Mucosa of gallbladder (tissue), 1 donor: ENCODE measurements around the gene NPLOC4. TPM values are rescaled to one million over a fixed set of nuclear protein-coding genes. Genes with fewer than 3 reads are reported as not detected.

Experiments
- DNase-seq: peaks from one replicate; pipeline ENCODE4 v3.0.0-alpha.2; 2020; ENCODE audit warnings: low spot score
- total RNA-seq: library from RNA; stranded (reverse); gene quantifications from one replicate; pipeline ENCODE4 v1.2.1, GENCODE V29; 2021
- donor health status: DM: no; HTN: no; CAD: no.

Gene NPLOC4
- total RNA-seq, 1 donor from 2014 or later = 79.4 TPM

DNA sequence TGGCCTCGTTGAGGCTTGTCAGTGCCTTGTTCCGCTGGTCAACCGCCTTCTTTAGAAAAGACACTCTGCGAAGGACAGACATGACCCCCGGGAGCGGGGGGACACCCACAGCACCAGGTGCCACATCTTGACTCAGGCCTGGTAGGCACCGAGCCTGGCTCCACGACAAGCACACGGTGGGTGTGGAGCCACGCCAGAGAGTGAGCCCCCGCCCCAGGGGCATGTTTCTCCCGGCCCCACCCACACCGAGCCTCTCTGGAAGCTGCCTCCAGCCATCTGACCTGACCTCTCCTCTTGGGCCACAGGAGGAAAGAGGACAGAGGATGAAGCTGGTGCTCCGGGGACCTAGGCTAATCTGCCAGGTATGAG lies 89.3 kb downstream of the NPLOC4 start:
- DNase-seq = no peak

DNA sequence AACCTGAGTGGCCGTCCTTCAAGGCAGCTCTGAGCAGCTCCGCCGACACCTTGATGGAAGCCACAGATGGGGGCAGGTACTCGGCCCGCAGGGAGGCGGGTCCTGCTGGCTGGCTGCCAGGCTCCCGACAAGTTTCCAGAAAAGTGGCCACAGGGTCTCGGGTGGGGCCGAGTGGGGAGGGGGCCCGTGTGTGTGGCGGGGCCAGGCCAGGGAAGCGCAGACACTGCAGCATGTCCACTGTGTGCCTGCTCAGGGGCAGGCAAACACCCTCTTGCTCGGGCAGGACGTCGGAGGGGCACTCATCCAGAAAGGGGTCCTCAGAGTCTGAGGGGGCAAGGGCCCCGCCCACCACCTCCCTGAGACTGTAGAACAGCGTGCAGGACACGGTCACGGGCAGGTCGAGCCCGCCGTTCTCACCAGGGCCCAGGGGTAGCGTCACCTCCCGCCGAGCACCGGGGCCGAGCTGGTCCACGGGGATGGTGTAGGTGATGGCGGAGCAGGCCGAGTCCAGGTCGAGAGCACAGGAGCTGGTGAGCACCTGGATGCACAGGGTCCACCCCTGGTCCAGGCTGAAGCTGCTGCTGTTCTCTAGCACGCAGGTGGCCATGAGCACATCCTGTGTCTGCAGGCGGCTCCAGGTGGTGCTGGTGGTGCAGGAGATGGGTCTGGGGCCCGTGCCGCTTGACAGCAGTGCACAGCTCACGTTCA lies 89.9 kb downstream of the NPLOC4 start:
- DNase-seq = no peak

DNA sequence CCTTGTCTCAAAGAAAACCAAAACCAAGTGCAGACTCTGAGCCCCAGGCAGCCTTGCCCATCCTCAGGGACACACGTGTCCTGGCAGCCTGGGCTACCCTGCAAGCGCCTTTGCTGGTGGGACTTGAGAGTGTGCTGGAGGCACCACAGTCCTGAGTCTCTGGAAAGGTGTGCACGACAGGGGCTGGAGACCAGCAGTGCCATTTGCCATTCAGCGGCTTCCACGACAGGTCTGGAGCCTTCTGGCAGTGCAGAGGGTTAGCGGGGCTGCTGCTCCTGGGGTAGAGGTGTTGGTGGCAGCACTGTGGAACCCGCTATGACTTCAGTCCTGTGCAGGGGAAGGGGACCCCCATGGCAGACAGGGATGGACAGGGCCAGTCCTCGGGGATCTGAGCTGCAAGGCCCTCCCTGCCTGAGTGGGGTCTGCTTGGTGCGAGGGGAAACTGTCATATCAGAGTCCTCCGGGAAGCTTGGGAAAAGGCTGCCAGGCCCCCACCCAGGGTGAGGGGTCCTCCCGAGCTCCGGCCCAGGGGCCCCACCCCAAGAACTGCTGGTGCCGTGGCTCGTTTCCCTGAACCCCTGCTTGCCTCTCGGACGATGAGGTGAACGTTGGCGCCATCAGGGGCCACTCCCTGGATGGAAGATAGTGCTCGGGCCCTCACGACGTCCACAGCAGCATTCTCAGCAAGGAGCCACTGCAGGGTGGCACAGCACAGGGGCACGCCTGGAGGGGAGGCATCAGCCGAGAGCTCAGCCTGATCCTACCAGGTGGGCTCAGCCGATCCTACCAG lies 91.6 kb downstream of the NPLOC4 start:
- no peak for DNase-seq

DNA sequence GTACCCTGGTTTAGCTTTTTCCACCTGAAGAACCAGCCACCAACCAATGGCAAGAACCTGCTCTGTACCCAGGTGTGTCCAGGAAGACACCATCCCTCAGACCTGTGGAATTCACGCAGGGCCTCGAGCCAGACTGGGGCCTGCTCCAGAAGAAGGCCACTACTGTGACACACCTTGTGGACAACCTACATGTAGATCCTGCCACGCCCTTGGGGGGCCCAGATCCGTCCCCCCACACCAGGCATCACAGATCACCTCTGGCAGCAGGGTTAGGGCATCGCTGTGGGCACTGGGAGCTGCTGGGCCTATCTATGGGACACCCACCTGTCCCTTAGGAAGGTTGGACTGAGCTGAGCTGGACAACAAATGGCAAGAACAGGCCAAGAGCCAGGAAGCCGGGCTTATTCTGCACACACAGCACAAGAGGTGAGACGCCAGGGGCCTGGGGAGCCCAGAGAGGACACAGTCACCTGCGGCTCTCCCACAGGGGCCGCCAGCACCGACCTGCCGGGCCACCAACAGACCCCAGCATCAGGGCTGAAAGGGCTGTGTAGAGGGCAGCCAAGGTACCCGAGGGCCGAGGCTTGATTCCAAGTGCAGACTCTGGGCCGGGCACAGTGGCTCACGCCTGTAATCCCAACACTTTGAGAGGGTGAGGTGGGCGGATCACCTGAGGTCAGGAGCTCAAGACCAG lies 92.5 kb downstream of the NPLOC4 start:
- DNase-seq = no peak

- DNase-seq = no peak
These were observed 93.2 kb downstream of the NPLOC4 start for GRCh38 chr17:81543756-81544155.

- no peak for DNase-seq
These were observed 93.6 kb downstream of the NPLOC4 start for GRCh38 chr17:81543339-81543675.

DNA sequence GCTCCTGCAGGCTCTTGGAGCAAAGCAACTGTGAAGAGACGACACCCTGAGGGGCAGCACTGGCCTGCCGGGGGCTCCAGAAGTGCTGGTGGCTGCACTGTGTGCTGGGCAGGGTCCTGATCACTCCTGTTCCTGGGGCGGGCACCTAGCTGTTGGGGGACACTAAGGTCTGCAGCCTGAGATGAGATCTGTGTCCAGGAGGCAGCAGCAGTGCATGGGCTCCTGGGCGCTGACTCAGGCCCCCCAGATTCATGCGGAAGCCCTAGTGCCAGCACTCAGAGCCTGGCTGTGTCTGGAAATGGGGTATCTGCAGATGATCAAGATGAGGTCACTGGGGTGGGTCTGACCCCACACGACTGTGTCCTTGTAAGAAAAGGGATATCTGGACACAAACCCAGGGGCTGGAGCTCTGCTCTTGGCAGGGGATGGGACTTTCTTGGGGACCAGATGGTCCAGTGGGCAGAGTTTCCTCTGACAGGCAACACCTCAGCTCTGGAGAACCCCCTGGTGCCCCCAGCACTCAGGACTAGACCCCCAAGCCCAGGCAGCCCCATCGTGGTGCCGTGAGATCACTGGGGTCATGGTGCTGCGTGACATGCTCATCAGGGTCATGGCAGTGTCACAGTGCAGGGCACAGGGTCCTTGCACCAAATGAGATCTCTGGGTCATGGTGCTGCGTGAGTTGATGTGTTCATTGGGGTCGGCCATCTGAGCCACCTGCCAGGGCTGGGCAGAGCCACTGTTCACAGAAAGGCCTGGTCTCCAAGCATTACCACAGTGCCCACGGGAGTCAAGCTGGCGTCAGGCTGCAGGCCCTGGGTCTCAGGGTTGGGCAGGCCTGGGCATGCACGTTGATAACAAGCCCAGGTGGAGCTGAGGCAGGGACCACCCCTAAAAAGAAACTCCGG lies 94.2 kb downstream of the NPLOC4 start:
- DNase-seq = no peak

DNA sequence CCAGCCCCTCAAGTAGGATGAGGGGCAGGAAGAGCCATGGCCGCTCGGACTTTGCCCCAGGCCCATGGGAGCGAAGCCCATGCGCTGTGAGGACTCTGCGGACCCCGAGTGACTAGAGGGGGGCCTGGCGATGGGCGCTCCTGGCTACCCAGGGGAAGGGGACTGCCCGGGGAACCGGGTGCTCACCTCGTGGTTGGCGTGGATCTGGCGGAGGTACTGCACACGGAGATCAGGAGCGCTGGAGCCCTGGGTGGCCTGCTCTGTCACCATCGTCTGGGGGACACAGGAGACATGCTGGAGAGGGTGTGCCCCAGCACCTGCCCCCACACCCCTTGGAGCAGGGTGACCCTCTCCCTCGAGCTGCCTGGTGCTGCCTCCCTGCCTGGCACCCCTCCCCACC lies 95.8 kb downstream of the NPLOC4 start:
- no peak for DNase-seq

DNA sequence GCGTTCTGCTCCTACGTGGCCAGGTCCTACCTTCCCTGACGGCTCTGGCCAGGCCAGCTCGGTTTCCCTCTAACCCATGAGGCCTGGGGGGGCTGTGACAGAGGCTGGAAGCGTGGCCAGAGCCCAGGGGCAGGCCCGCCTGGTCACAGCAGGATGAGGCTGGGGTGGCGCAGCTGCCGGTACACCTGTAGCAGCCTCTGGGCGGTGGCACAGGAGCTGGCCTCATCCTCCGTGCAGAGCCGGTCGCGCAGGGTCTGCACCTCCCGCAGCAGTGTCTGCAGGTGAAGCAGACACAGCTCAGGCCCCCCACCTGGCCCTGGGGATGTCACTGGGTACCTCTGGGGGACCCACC lies 96.3 kb downstream of the NPLOC4 start:
- no peak for DNase-seq

GRCh38 chr17:81539961-81540675 lies 96.8 kb downstream of the NPLOC4 start:
- no peak for DNase-seq

- no peak for DNase-seq
These were observed 97.4 kb downstream of the NPLOC4 start for GRCh38 chr17:81539571-81539900.

- no peak for DNase-seq
These were observed 98.0 kb downstream of the NPLOC4 start for GRCh38 chr17:81538651-81539570.

- no peak for DNase-seq
These were observed 98.9 kb downstream of the NPLOC4 start for GRCh38 chr17:81537856-81538555.

DNA sequence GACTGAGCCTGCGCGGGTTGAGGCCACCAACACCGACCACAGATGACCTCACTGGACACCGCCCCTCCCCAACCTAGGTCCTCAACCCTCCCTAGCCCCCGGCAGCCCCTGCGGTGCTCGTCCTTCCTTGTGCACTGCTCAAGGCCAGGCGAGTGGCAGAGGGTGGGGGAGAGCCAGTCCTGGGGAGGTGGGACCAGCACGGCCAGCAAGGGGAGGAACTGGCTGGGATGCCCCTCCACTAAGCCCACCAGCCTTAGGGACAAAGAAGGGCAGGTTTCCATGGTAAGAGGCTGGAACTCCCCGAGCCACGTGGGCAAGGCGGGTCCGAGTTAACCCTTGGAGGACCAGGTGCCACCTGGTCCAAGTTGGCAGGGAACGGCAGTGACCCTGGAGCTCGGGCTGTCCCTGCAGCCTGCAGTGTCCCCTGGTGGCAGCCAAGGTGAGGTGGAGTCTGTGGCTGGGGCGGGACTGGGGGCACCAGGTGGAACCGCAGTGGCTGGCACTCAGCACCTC lies 99.5 kb downstream of the NPLOC4 start:
- DNase-seq = no peak

- DNase-seq = no peak
These were observed 100.3 kb downstream of the NPLOC4 start for GRCh38 chr17:81536299-81537290.

- no peak for DNase-seq
These were observed 101.2 kb downstream of the NPLOC4 start for GRCh38 chr17:81535480-81536298.

- no peak for DNase-seq
These were observed 101.9 kb downstream of the NPLOC4 start for GRCh38 chr17:81535007-81535328.
